Mesothelial cell of epicardium (in vitro differentiated cells): ENCODE results near the gene OR4C45. TPM values are rescaled to one million over a fixed set of nuclear protein-coding genes. Genes with fewer than 3 reads are reported as not detected.
"Not testable (repeated sequence)": the region's sequence is repeated elsewhere in the genome, so short reads cannot be mapped to it uniquely, and the experiment has no call there.

ENCODE experiments used
- DNase-seq, 2 experiments: peaks; one replicate each; pipeline ENCODE4 v3.0.0; 2021; ENCODE audit warnings: low spot score in 2 of 2; ENCODE audit not compliant: unreplicated experiment in 2 of 2
- H3K27ac Mint-ChIP-seq: 2 replicates; pipeline ENCODE4 v1.8.0; 2021; ENCODE audit warnings: mixed read lengths
- H3K27me3 Mint-ChIP-seq: 2 replicates; pipeline ENCODE4 v1.8.0; 2021; ENCODE audit warnings: low read depth, mixed read lengths
- H3K36me3 Mint-ChIP-seq: 2 replicates; pipeline ENCODE4 v1.8.0; 2021; ENCODE audit warnings: mixed read lengths
- H3K4me1 Mint-ChIP-seq: 2 replicates; pipeline ENCODE4 v1.8.0; 2021; ENCODE audit warnings: mixed read lengths
- H3K4me3 Mint-ChIP-seq: 2 replicates; pipeline ENCODE4 v1.8.0; 2021; ENCODE audit warnings: mild to moderate bottlenecking, moderate library complexity, mixed read lengths
- H3K9me3 Mint-ChIP-seq: 2 replicates; pipeline ENCODE4 v1.8.0; 2021; ENCODE audit warnings: mixed read lengths
- CTCF ChIP-seq: fragments of 200-600 bp; sonication (generic); IDR thresholded peaks from one replicate; pipeline ENCODE4 v1.5.0; 2021; ENCODE audit warnings: antibody characterized with exemption; ENCODE audit not compliant: unreplicated experiment
- total RNA-seq: library from RNA; stranded (reverse); gene quantifications from 3 replicates; pipeline ENCODE4 v1.2.1, GENCODE V29; 2021

The OR4C45 gene
- not detected in 3 replicates for total RNA-seq

- peaks cover 57% of the 10 kb centered on the region for H3K9me3 Mint-ChIP-seq
- no peak for TF ChIP-seq CTCF
- no peaks in the 10 kb centered on the region for H3K27me3 Mint-ChIP-seq
Measured at GRCh38 chr11:50032574-50032973, at the start of gene OR4C45. Gene OR4C45 (plus strand): TSS chr11:50032874.

GRCh38 chr11:49995565-49995964, 37.1 kb upstream of the OR4C45 start:
- Mint-ChIP-seq H3K4me3 (no peak overlapping the region), H3K9me3 (peaks cover 71% of the 10 kb centered on the region), H3K36me3 (no peaks in the 10 kb centered on the region), H3K27ac (no peak overlapping the region), H3K4me1 (no peaks in the 10 kb centered on the region), H3K27me3 (no peaks in the 10 kb centered on the region)
- peak; percentile 54 for TF ChIP-seq CTCF
- DNase-seq: no peak

More at GRCh38 chr11:50032574-50032973, at the start of gene OR4C45:
- H3K4me1 Mint-ChIP-seq: no peaks in the 10 kb centered on the region
- H3K36me3 Mint-ChIP-seq: no peaks in the 10 kb centered on the region
- H3K27ac Mint-ChIP-seq: no peak within 1 kb of the TSS
- no peak for DNase-seq
- H3K4me3 Mint-ChIP-seq: no peak within 1 kb of the TSS

- H3K27me3 Mint-ChIP-seq: no peaks in the 10 kb centered on the region
- H3K9me3 Mint-ChIP-seq: peaks cover 73% of the 10 kb centered on the region
- no peaks in the 10 kb centered on the region for H3K4me1 Mint-ChIP-seq
- H3K27ac Mint-ChIP-seq: no peak overlapping the region
- no peaks in the 10 kb centered on the region for H3K36me3 Mint-ChIP-seq
- no peak for DNase-seq
- no peak for TF ChIP-seq CTCF
- H3K4me3 Mint-ChIP-seq: no peak overlapping the region
Measured at GRCh38 chr11:50030193-50030592, 2.5 kb upstream of the OR4C45 start.

- H3K4me1 Mint-ChIP-seq: not testable (repeated sequence)
- peaks cover 49% of the 10 kb centered on the region for H3K9me3 Mint-ChIP-seq
Measured at GRCh38 chr11:50036239-50036638, 3.6 kb downstream of the OR4C45 start.

GRCh38 chr11:50037251-50037650, 4.6 kb downstream of the OR4C45 start:
- Mint-ChIP-seq H3K36me3 (no peaks in the 10 kb centered on the region), H3K9me3 (peaks cover 46% of the 10 kb centered on the region), H3K27ac (no peak overlapping the region), H3K4me1 (no peaks in the 10 kb centered on the region), H3K27me3 (no peaks in the 10 kb centered on the region), H3K4me3 (no peak overlapping the region)
- no peak for TF ChIP-seq CTCF
- no peak for DNase-seq

More at GRCh38 chr11:50036239-50036638, 3.6 kb downstream of the OR4C45 start:
- not testable (repeated sequence) for H3K36me3 Mint-ChIP-seq, H3K27me3 Mint-ChIP-seq, DNase-seq, H3K4me3 Mint-ChIP-seq, H3K27ac Mint-ChIP-seq

- no peaks in the 10 kb centered on the region for H3K4me1 Mint-ChIP-seq
- H3K27me3 Mint-ChIP-seq: no peaks in the 10 kb centered on the region
- TF ChIP-seq CTCF: no peak
- no peaks in the 10 kb centered on the region for H3K36me3 Mint-ChIP-seq
- H3K9me3 Mint-ChIP-seq: peaks cover 49% of the 10 kb centered on the region
- H3K4me3 Mint-ChIP-seq: no peak overlapping the region
- no peak overlapping the region for H3K27ac Mint-ChIP-seq
- no peak for DNase-seq
Measured at GRCh38 chr11:50044647-50045046, 12.0 kb downstream of the OR4C45 start.

- not testable (repeated sequence) for H3K4me1 Mint-ChIP-seq, H3K27me3 Mint-ChIP-seq, H3K36me3 Mint-ChIP-seq, H3K4me3 Mint-ChIP-seq, DNase-seq, H3K27ac Mint-ChIP-seq
- peaks cover 52% of the 10 kb centered on the region for H3K9me3 Mint-ChIP-seq
Measured at GRCh38 chr11:50063056-50063455, 30.4 kb downstream of the OR4C45 start.
